BJ (cell line): ENCODE measurements around the gene CIB2. TPM values are rescaled to one million over a fixed set of nuclear protein-coding genes. Genes with fewer than 3 reads are reported as not detected.

Experiments used
- CTCF ChIA-PET: fragments of 350-600 bp; formaldehyde crosslinking; extraction: SDS; loops from one replicate; lab custom pipeline; 2021; ENCODE audit warnings: antibody characterized with exemption, inconsistent platforms; lab: Yijun Ruan, JAX
- POLR2A ChIA-PET: fragments of 300-600 bp; sonication (Branson Sonifier 250); formaldehyde crosslinking; extraction: SDS; loops from one replicate; lab custom pipeline; 2021; ENCODE audit warnings: antibody characterized with exemption; lab: Charles Lee
- DNase-seq: peaks from one replicate; pipeline ENCODE4 v3.0.0-alpha.2; 2011; ENCODE audit warnings: low read depth
- H3K27me3 ChIP-seq: 2 replicates; pipeline ENCODE4 v1.6.0; 2011; ENCODE audit warnings: low read length; ENCODE audit not compliant: control insufficient read depth, insufficient read depth
- H3K36me3 ChIP-seq: 2 replicates; pipeline ENCODE4 v1.5.1; 2011; ENCODE audit warnings: low read length; ENCODE audit not compliant: control insufficient read depth, insufficient read depth
- H3K4me3 ChIP-seq: 2 replicates; pipeline ENCODE4 v1.5.1; 2011; ENCODE audit warnings: low read depth, mild to moderate bottlenecking, control low read depth, low read length
- CTCF ChIP-seq: IDR thresholded peaks from 2 replicates; pipeline ENCODE4 v1.5.1; 2011; ENCODE audit warnings: low read depth, mild to moderate bottlenecking, control low read depth, inconsistent platforms, low read length, moderate library complexity; ENCODE audit not compliant: insufficient read depth
- polyA plus RNA-seq: library from polyadenylated mRNA; depleted of rRNA; stranded (reverse); fragments of >200 nt; gene quantifications from 2 replicates; pipeline ENCODE4 v1.2.3, GENCODE V29; 2011

Gene CIB2
- polyA plus RNA-seq, 1 experiment: 7.4 TPM

- POLR2A ChIA-PET: interaction anchor here (0.6 kb wide), 1 partner anchor 37 kb away, joined by 4 read pairs; no protein-coding TSS in a partner anchor
- CTCF ChIA-PET: interaction anchor here (0.6 to 2.9 kb wide), 7 partner anchors 11 to 148 kb away, joined by 3 to 13 read pairs (median 7); no protein-coding TSS in a partner anchor
- TF ChIP-seq CTCF: no peak; the same call in 1 of the 2 replicates
- Histone ChIP-seq H3K36me3 (no peaks in the 10 kb centered on the region), H3K27me3 (peaks cover 10% of the 10 kb centered on the region), H3K4me3 (no peak overlapping the region)
- DNase-seq: peak; percentile 75
Observed at GRCh38 chr15:78093242-78094020, 37.8 kb downstream of the CIB2 start.

- H3K36me3 ChIP-seq: no peaks in the 10 kb centered on the region
- ChIA-PET POLR2A (no interaction called here), CTCF (interaction anchor here (1.1 to 3.3 kb wide), 8 partner anchors 12 to 149 kb away, joined by 3 to 13 read pairs (median 8); no protein-coding TSS in a partner anchor)
- no peak for DNase-seq
- TF ChIP-seq CTCF: no peak
- peaks cover 9% of the 10 kb centered on the region for H3K27me3 ChIP-seq
- H3K4me3 ChIP-seq: no peak within 1 kb of the TSS
Observed at GRCh38 chr15:78092261-78093041, 38.8 kb downstream of the CIB2 start, which contains the start of gene SH2D7. SH2D7 (plus strand) TSS chr15:78092561; CDS start chr15:78092585, 24 bp downstream.

DNA sequence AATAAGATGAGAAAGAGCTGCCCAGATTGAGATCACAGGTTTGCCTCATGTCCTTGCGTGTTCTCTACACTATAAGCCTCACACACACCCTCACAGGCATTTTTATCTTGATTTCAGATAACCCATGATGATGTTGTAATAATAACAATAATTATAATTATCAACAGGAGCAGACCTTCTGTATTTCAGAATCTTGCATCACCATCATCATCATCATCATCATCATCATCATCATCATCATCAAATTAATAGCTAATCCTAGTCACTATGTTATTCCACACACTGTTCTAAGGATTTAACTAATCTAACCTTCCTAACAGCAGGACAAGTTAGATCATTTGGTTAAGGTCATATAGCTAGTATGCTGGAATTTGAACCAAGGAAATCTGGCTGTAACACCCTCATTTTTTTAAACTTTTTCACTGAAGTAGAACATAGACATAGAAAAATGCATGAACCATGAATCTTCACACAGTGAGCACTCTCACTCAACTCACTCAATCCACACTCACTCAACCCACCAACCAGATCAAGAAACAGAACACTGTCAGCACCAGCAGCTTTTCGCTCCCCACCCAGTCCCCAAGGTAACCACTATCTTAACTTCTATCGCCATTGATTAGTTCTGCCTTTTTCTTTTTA is 40.7 kb downstream of the CIB2 start:
- CTCF ChIA-PET: interaction anchor here (0.6 to 3.3 kb wide), 5 partner anchors 17 to 131 kb away, joined by 3 to 10 read pairs (median 4); no protein-coding TSS in a partner anchor
- TF ChIP-seq CTCF: no peak
- peaks cover 9% of the 10 kb centered on the region for H3K27me3 ChIP-seq
- no peak overlapping the region for H3K4me3 ChIP-seq
- POLR2A ChIA-PET: no interaction called here
- no peak for DNase-seq
- no peaks in the 10 kb centered on the region for H3K36me3 ChIP-seq

GRCh38 chr15:78088773-78089080 is 42.5 kb downstream of the CIB2 start:
- no peak for TF ChIP-seq CTCF
- H3K27me3 ChIP-seq: peaks cover 5% of the 10 kb centered on the region
- CTCF ChIA-PET: interaction anchor here (1.1 to 1.8 kb wide), 2 partner anchors 8 to 18 kb away, joined by 3 read pairs; no protein-coding TSS in a partner anchor
- POLR2A ChIA-PET: no interaction called here
- DNase-seq: no peak
- no peak overlapping the region for H3K4me3 ChIP-seq
- H3K36me3 ChIP-seq: no peaks in the 10 kb centered on the region
